ENCODE results near the gene DUSP5.

DNA sequence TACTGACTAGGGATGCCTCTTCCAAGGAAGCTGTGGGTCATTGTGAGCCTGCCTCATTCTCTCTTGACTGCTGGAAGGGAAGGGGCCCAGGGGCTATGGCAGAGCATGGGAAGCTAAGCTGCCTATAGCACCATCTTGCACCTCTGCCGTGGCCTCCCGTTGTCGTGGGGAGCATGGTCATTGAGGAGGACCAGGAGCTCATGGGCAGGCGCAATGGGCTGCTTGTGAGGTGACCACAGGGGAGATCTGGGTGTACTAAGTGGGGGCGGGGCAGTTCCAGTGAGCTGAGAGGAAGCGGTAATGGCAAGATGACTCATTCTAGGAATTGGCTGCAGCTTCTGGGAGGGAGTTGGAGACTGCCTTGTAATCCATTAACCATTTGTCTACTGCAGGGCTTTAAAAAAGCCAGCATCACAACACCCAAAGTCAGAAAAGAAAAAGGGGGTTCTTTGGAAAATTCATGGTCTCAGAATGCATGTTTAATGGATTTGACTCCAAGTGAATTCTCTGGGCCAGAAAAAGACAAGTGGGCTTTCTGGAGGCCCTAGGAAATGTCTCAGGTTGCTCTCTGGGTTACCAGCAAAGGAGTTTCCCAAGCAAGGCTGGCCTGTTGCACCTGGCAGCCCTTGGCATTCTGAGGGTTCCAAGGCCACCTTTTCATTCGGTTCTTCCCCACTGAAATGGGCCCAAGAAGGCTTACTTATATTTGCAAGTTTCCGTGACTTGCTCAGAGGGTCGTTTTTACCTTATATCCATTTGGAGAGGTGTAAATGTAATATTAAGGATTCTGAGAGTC is 3.6 kb downstream of the DUSP5 start:
- TF ChIP-seq POLR2A (IDR thresholded peaks at IDR 0.05) = peak; percentile 25
- peak; percentile 65 to 79 (median 74) for TF ChIP-seq POLR2AphosphoS5 (IDR thresholded peaks at IDR 0.05)

Data from transverse colon (tissue), 3 donors.